C4-2B (cell line): ENCODE data around the gene THEM4.

Experiments used
- ZFX ChIP-seq: fragments of 450-650 bp; IDR thresholded peaks from 2 replicates; pipeline ENCODE4 v1.6.1; 2017
- TF ChIP-seq, protein P1 (sequence below): fragments of 450-650 bp; conservative IDR thresholded peaks from 2 replicates; pipeline ENCODE4 v1.5.1; 2017; ENCODE audit warnings: mild to moderate bottlenecking

DNA sequence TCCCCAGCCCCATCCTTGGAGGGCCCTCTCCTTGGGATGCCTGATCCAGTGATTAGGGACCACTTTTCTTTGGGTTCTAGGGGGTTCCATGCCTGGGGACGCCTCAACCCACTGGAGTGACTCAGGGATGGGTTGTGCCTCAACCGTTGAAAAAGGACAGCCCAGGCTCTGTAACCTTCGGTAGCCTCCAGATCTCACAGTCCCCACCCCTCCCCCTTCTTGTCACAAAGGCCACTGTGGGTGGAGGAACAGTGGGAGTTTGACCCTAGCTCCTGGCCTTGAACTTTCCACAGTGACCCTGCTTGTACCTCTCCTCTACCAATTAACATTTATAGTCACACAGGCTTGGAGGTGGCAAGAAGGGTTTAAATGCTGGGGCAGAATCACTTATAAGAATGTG, 75.1 kb downstream of the THEM4 start:
- TF ChIP-seq, protein P1, sequence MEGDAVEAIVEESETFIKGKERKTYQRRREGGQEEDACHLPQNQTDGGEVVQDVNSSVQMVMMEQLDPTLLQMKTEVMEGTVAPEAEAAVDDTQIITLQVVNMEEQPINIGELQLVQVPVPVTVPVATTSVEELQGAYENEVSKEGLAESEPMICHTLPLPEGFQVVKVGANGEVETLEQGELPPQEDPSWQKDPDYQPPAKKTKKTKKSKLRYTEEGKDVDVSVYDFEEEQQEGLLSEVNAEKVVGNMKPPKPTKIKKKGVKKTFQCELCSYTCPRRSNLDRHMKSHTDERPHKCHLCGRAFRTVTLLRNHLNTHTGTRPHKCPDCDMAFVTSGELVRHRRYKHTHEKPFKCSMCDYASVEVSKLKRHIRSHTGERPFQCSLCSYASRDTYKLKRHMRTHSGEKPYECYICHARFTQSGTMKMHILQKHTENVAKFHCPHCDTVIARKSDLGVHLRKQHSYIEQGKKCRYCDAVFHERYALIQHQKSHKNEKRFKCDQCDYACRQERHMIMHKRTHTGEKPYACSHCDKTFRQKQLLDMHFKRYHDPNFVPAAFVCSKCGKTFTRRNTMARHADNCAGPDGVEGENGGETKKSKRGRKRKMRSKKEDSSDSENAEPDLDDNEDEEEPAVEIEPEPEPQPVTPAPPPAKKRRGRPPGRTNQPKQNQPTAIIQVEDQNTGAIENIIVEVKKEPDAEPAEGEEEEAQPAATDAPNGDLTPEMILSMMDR = no peak
- no peak for TF ChIP-seq ZFX
